ENCODE measurements around the gene DDHD1. TPM values are rescaled to one million over a fixed set of nuclear protein-coding genes. Genes with fewer than 3 reads are reported as not detected.
"Not testable (repeated sequence)": the region's sequence is repeated elsewhere in the genome, so short reads cannot be mapped to it uniquely, and the experiment has no call there.

Gene DDHD1
- polyA plus RNA-seq, 3 donors, result 1.5 to 4.7 (median 4.5) TPM

GRCh38 chr14:53117479-53117878 lies 35.6 kb downstream of the DDHD1 start:
- H3K27ac ChIP-seq (ENCODE audit: low read depth, low read length), result not testable (repeated sequence)
- 79 to 93% (median 88%) methylated on average over 4 of the region's 4 CpGs for WGBS, 3 donors

- H3K27ac ChIP-seq (ENCODE audit: low read depth, low read length), result no peak overlapping the region
Observed at GRCh38 chr14:53113989-53114388, 39.1 kb downstream of the DDHD1 start.

GRCh38 chr14:53110096-53110495 lies 43.0 kb downstream of the DDHD1 start:
- 98 to 100% (median 100%) methylated on average over 1 of the region's 1 CpG for WGBS, 3 donors
- H3K27ac ChIP-seq (ENCODE audit: low read depth, low read length), result no peak overlapping the region

More at GRCh38 chr14:53113989-53114388, 39.1 kb downstream of the DDHD1 start:
- WGBS, 3 donors, result 91 to 92% (median 92%) methylated on average over 10 of the region's 10 CpGs

GRCh38 chr14:53109105-53110041 lies 43.8 kb downstream of the DDHD1 start:
- WGBS, 3 donors, result 40 to 79% (median 42%) methylated on average over 5 of the region's 5 CpGs
- H3K27ac ChIP-seq (ENCODE audit: low read depth, low read length), result no peak overlapping the region

GRCh38 chr14:53108292-53109104 lies 44.6 kb downstream of the DDHD1 start:
- WGBS, 3 donors, result 70 to 87% (median 71%) methylated on average over 10 of the region's 10 CpGs
- H3K27ac ChIP-seq (ENCODE audit: low read depth, low read length), result no peak overlapping the region

GRCh38 chr14:53106768-53107167 lies 46.4 kb downstream of the DDHD1 start:
- H3K27ac ChIP-seq (ENCODE audit: low read depth, low read length), result no peak overlapping the region
- WGBS, 3 donors, result 91 to 100% (median 97%) methylated on average over 1 of the region's 1 CpG

- WGBS, 3 donors, result 76 to 89% (median 76%) methylated on average over 5 of the region's 5 CpGs
- no peak overlapping the region for H3K27ac ChIP-seq (ENCODE audit: low read depth, low read length)
Observed at GRCh38 chr14:53103636-53104340, 49.3 kb downstream of the DDHD1 start.

GRCh38 chr14:53093206-53093605 lies 59.9 kb downstream of the DDHD1 start:
- 42 to 87% (median 83%) methylated on average over 1 of the region's 1 CpG for WGBS, 3 donors
- no peak overlapping the region for H3K27ac ChIP-seq (ENCODE audit: low read depth, low read length)

- WGBS, 3 donors, result 91 to 97% (median 95%) methylated on average over 2 of the region's 2 CpGs
- H3K27ac ChIP-seq (ENCODE audit: low read depth, low read length), result no peak overlapping the region
Observed at GRCh38 chr14:53090853-53091252, 62.3 kb downstream of the DDHD1 start.

GRCh38 chr14:53084954-53085353 lies 68.2 kb downstream of the DDHD1 start:
- WGBS, 3 donors, result 97 to 100% (median 97%) methylated on average over 7 of the region's 7 CpGs
- not testable (repeated sequence) for H3K27ac ChIP-seq (ENCODE audit: low read depth, low read length)

GRCh38 chr14:53064475-53064874 lies 88.6 kb downstream of the DDHD1 start:
- WGBS, 3 donors, result 53 to 100% (median 60%) methylated on average over 1 of the region's 1 CpG
- H3K27ac ChIP-seq (ENCODE audit: low read depth, low read length), result no peak overlapping the region

- no peak overlapping the region for H3K27ac ChIP-seq (ENCODE audit: low read depth, low read length)
- 77 to 83% (median 78%) methylated on average over 8 of the region's 8 CpGs for WGBS, 3 donors
Observed at GRCh38 chr14:53062856-53063255, 90.3 kb downstream of the DDHD1 start.

GRCh38 chr14:53060046-53060445 lies 93.1 kb downstream of the DDHD1 start:
- 72 to 86% (median 85%) methylated on average over 1 of the region's 1 CpG for WGBS, 3 donors
- no peak overlapping the region for H3K27ac ChIP-seq (ENCODE audit: low read depth, low read length)

- H3K27ac ChIP-seq (ENCODE audit: low read depth, low read length), result no peak overlapping the region
- 0 to 1% (median 0%) methylated on average over 1 of the region's 1 CpG for WGBS, 3 donors
Observed at GRCh38 chr14:53055003-53055402, 98.1 kb downstream of the DDHD1 start.

- H3K27ac ChIP-seq (ENCODE audit: low read depth, low read length), result no peak overlapping the region
- 59 to 86% (median 69%) methylated on average over 2 of the region's 2 CpGs for WGBS, 3 donors
Observed at GRCh38 chr14:53054457-53054856, 98.7 kb downstream of the DDHD1 start.

GRCh38 chr14:53048631-53049030 lies 104.5 kb downstream of the DDHD1 start:
- no peak overlapping the region for H3K27ac ChIP-seq (ENCODE audit: low read depth, low read length)

GRCh38 chr14:53047307-53048069 lies 105.6 kb downstream of the DDHD1 start:
- 79 to 82% (median 81%) methylated on average over 5 of the region's 5 CpGs for WGBS, 3 donors
- H3K27ac ChIP-seq (ENCODE audit: low read depth, low read length), result no peak overlapping the region

More at GRCh38 chr14:53048631-53049030, 104.5 kb downstream of the DDHD1 start:
- 94 to 98% (median 97%) methylated on average over 2 of the region's 2 CpGs for WGBS, 3 donors

GRCh38 chr14:53044486-53044885 lies 108.6 kb downstream of the DDHD1 start:
- 87 to 94% (median 89%) methylated on average over 2 of the region's 2 CpGs for WGBS, 3 donors
- no peak overlapping the region for H3K27ac ChIP-seq (ENCODE audit: low read depth, low read length)

Measured in adipose tissue (tissue), 3 donors.